HepG2 (cell line): ENCODE measurements around the gene TUBAL3. TPM values are rescaled to one million over a fixed set of nuclear protein-coding genes. Genes with fewer than 3 reads are reported as not detected.
A peak's percentile ranks its signal among the peaks of the same experiment; 100 is the strongest.

ENCODE experiments used
- E2F5 ChIP-seq: sonication (generic); formaldehyde crosslinking; conservative IDR thresholded peaks from 2 replicates; pipeline ENCODE4 v1.4.0; 2020; ENCODE audit warnings: missing genetic modification reagents
- ERF ChIP-seq: IDR thresholded peaks from 2 replicates; pipeline ENCODE4 v1.6.1; 2018; ENCODE audit warnings: missing biosample characterization, missing genetic modification reagents
- HOMEZ ChIP-seq: IDR thresholded peaks from 2 replicates; pipeline ENCODE4 v1.6.1; 2016; ENCODE audit warnings: low read depth
- KLF16 ChIP-seq, 2 experiments: sonication (generic) in 1 of 2; formaldehyde crosslinking in 1 of 2; IDR thresholded peaks; 2 replicates each; pipeline versions ENCODE4 v1.6.1 to v1.8.0; 2016 to 2023; ENCODE audit warnings: missing genetic modification reagents in 2 of 2, missing compliant biosample characterization in 1 of 2
- POGZ ChIP-seq: sonication (generic); formaldehyde crosslinking; IDR thresholded peaks from 2 replicates; pipeline ENCODE4 v1.4.0; 2020; ENCODE audit warnings: mild to moderate bottlenecking, missing genetic modification reagents
- SAFB2 ChIP-seq: sonication (generic); formaldehyde crosslinking; IDR thresholded peaks from 2 replicates; pipeline ENCODE4 v1.5.1; 2020; ENCODE audit warnings: missing genetic modification reagents, low read depth, mild to moderate bottlenecking, borderline replicate concordance
- SP2 ChIP-seq: sonication (generic); formaldehyde crosslinking; IDR thresholded peaks from 2 replicates; pipeline ENCODE4 v1.5.1; 2020; ENCODE audit warnings: mild to moderate bottlenecking, missing genetic modification reagents
- THAP8 ChIP-seq: sonication (generic); formaldehyde crosslinking; IDR thresholded peaks from 2 replicates; pipeline ENCODE4 v1.5.1; 2020; ENCODE audit warnings: missing genetic modification reagents, mild to moderate bottlenecking, borderline replicate concordance
- YEATS4 ChIP-seq: sonication (generic); formaldehyde crosslinking; IDR thresholded peaks from 2 replicates; pipeline ENCODE4 v1.4.0; 2020; ENCODE audit warnings: missing genetic modification reagents, borderline replicate concordance
- ZMYM4 ChIP-seq: sonication (generic); formaldehyde crosslinking; IDR thresholded peaks from 2 replicates; pipeline ENCODE4 v1.8.1; 2023; ENCODE audit warnings: mild to moderate bottlenecking, missing genetic modification reagents
- ZNF609 ChIP-seq: sonication (generic); formaldehyde crosslinking; IDR thresholded peaks from 2 replicates; pipeline ENCODE4 v1.4.0; 2020; ENCODE audit warnings: mild to moderate bottlenecking, missing genetic modification reagents, borderline replicate concordance
- ZNF724P ChIP-seq: sonication (generic); formaldehyde crosslinking; IDR thresholded peaks from 2 replicates; pipeline ENCODE4 v1.8.0; 2022; ENCODE audit warnings: missing genetic modification reagents, borderline replicate concordance
- ZNF746 ChIP-seq: sonication (generic); formaldehyde crosslinking; IDR thresholded peaks from 2 replicates; pipeline ENCODE4 v1.8.0; 2022; ENCODE audit warnings: mild to moderate bottlenecking, missing genetic modification reagents
- ZNF768 ChIP-seq: sonication (generic); formaldehyde crosslinking; IDR thresholded peaks from 2 replicates; pipeline ENCODE4 v1.4.0; 2020; ENCODE audit warnings: missing genetic modification reagents
- ZNF770 ChIP-seq: sonication (generic); formaldehyde crosslinking; IDR thresholded peaks from 2 replicates; pipeline ENCODE4 v1.5.0; 2020; ENCODE audit warnings: mild to moderate bottlenecking, missing genetic modification reagents
- ZNF782 ChIP-seq: sonication (generic); formaldehyde crosslinking; IDR thresholded peaks from 2 replicates; pipeline ENCODE4 v1.4.0; 2020; ENCODE audit warnings: missing genetic modification reagents, mild to moderate bottlenecking, borderline replicate concordance
- polyA plus RNA-seq, 8 experiments: library from polyadenylated mRNA; depleted of rRNA in 3 of 8; stranded (reverse) in 7 of 8; unstranded in 1 of 8; fragments of >200 nt; fragmentation: Illumina TruSeq in 4 of 8; extraction: Trizol in 4 of 8; gene quantifications; 2 replicates each; pipeline versions ENCODE4 v1.2.1 to v1.2.3, GENCODE V29; 2011 to 2016; ENCODE audit warnings: low read depth in 4 of 8, missing spikeins in 1 of 8, mixed read lengths in 1 of 8; ENCODE audit not compliant: insufficient read depth in 1 of 8
- total RNA-seq, 5 experiments: library from RNA; depleted of rRNA; stranded (reverse); fragments of >200 nt; fragmentation: Illumina TruSeq; extraction: Trizol; gene quantifications; 2 replicates each; pipeline ENCODE4 v1.2.3, GENCODE V29; 2016; ENCODE audit warnings: low read depth in 1 of 5

TUBAL3 gene
- total and polyA plus RNA-seq, 2 of the 13 experiments (the other 11 are each of a cell fraction or from before 2014, with no cell fraction given) = 0.07 to 0.26 TPM

GRCh38 chr10:5412277-5412941, 7.8 kb upstream of the TUBAL3 start, which contains the start of gene NET1 (continued):
- TF ChIP-seq HOMEZ (CRISPR knock-in tag) (no peak), ZNF768 (CRISPR knock-in tag) (no peak), ZNF724P (CRISPR knock-in tag) (peak; percentile 60; the same call in 1 of the 2 replicates), ZNF782 (0 out of 2 replicates have a peak, but pooled peaks have one; percentile 24), SP2 (CRISPR knock-in tag) (peak; percentile 93), POGZ (CRISPR knock-in tag) (peak; percentile 36; the same call in 1 of the 2 replicates), ZNF609 (CRISPR knock-in tag) (0 out of 2 replicates have a peak, but pooled peaks have one; percentile 32), ZNF746 (CRISPR knock-in tag) (no peak), ERF (0 out of 2 replicates have a peak, but pooled peaks have one; percentile 36), ZNF770 (CRISPR knock-in tag) (no peak), YEATS4 (CRISPR knock-in tag) (peak; percentile 74), KLF16 (CRISPR knock-in tag; IDR thresholded peaks at IDR 0.05) (peak in 1 of 2 experiments; percentile 67; a peak in 2 of 4 replicates), THAP8 (CRISPR knock-in tag) (no peak), ZMYM4 (CRISPR knock-in tag) (peak; percentile 50; the same call in 1 of the 2 replicates), E2F5 (CRISPR knock-in tag) (peak; percentile 96), SAFB2 (0 out of 2 replicates have a peak, but pooled peaks have one; percentile 41)
